Esophagus muscularis mucosa (tissue), 4 donors: Measurements from ENCODE around the gene MBP. TPM values are rescaled to one million over a fixed set of nuclear protein-coding genes. Genes with fewer than 3 reads are reported as not detected.

ENCODE experiments used
- DNase-seq: peaks from one replicate; pipeline ENCODE4 v3.0.0-alpha.2; 2017; ENCODE audit errors: extremely low spot score
- H3K27ac ChIP-seq, 4 donors: fragments of 200-600 bp; sonication (generic); replicated peaks in 1 of 4; 1 replicate in 3 of 4; 2 replicates in 1 of 4; pipeline ENCODE4 v1.5.1; 2016 to 2019; ENCODE audit warnings: mild to moderate bottlenecking in 1 of 4
- H3K27me3 ChIP-seq, 4 donors: fragments of 200-600 bp; sonication (generic); one replicate each; pipeline versions ENCODE4 v1.5.1 to v1.6.0; 2016 to 2019
- H3K36me3 ChIP-seq, 4 donors: fragments of 200-600 bp; sonication (generic); one replicate each; pipeline ENCODE4 v1.5.1; 2016 to 2019
- H3K4me1 ChIP-seq, 4 donors: fragments of 200-600 bp; sonication (generic); one replicate each; pipeline ENCODE4 v1.5.1; 2016 to 2019
- H3K4me3 ChIP-seq, 4 donors: fragments of 200-600 bp; sonication (generic); 1 replicate in 2 of 4; 2 replicates in 2 of 4; pipeline ENCODE4 v1.5.1; 2016 to 2019; ENCODE audit warnings: mild to moderate bottlenecking in 4 of 4, moderate library complexity in 1 of 4
- H3K9me3 ChIP-seq, 4 donors: fragments of 200-600 bp; sonication (generic); 1 replicate in 3 of 4; 2 replicates in 1 of 4; pipeline ENCODE4 v1.5.1; 2016 to 2019
- CTCF ChIP-seq, 3 experiments: fragments of 200-600 bp in 2 of 3; fragments of 450-650 bp in 1 of 3; sonication (generic) in 2 of 3; IDR thresholded peaks; one replicate each; pipeline ENCODE4 v1.5.1; 2017 to 2019; ENCODE audit warnings: antibody characterized with exemption in 3 of 3, mild to moderate bottlenecking in 2 of 3, moderate library complexity in 1 of 3
- EP300 ChIP-seq: sonication (generic); formaldehyde crosslinking; IDR thresholded peaks from one replicate; pipeline ENCODE4 v1.6.1; 2017; ENCODE audit warnings: antibody characterized with exemption
- POLR2A ChIP-seq: fragments of 450-650 bp; IDR thresholded peaks from one replicate; pipeline ENCODE4 v1.6.1; 2017; ENCODE audit warnings: antibody characterized with exemption, moderate library complexity, mild to moderate bottlenecking, low read depth
- POLR2AphosphoS5 ChIP-seq, 2 donors: sonication (generic); formaldehyde crosslinking; IDR thresholded peaks; one replicate each; pipeline ENCODE4 v1.6.1; 2017; ENCODE audit warnings: antibody characterized with exemption in 2 of 2
- WGBS: methylation state at CpG from one replicate; pipeline ENCODE4 v1.1.5; 2018; 5-methylcytosine and 5-hydroxymethylcytosine counted together
- intact Hi-C: fragments of 100-400 bp; cut with DNase I; formaldehyde crosslinking; loops from one replicate; pipeline ENCODE4 v1.15.1; 2023
- total RNA-seq, 4 donors: library from RNA; depleted of rRNA; stranded (reverse); fragments of >200 nt; gene quantifications; one replicate each; pipeline versions ENCODE4 v1.1.0 to v1.2.1, GENCODE V29; 2016

MBP gene
- total RNA-seq, 4 donors from 2014 or later = 21.9 to 31.3 (median 27.3) TPM

DNA sequence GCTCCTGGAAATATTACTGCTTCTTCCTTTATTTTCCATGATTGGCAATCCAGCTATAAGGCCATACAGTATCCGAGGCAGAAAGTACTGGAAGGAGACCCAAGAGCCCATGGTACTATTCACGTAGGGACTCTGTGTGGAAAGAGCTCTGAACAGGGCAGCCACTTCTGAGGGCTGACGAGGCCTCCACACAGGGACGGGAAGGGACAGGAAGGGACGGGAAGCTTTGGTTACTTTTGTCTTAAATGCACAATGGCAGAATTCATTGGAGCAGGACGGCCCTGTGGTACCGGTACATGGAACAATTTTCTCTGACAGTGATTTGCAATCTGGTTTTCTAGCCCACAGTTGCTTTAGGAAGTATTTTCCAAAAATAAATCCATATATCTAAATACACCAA lies 102.4 kb downstream of the MBP start:
- intact Hi-C loops = no loop called here
- TF ChIP-seq POLR2A (no peak), EP300 (no peak), CTCF (IDR thresholded peaks at IDR 0.05) (no peak), POLR2AphosphoS5 (IDR thresholded peaks at IDR 0.05) (no peak)
- Histone ChIP-seq H3K27ac (no peak overlapping the region), H3K27me3 (no peaks in the 10 kb centered on the region), H3K9me3 (no peaks in the 10 kb centered on the region), H3K4me1 (peaks cover 0 to 12% (median 2%) of the 10 kb centered on the region in 4 donors), H3K4me3 (no peak overlapping the region), H3K36me3 (peaks cover 0 to 5% (median under 1%) of the 10 kb centered on the region in 4 donors)
- DNase-seq = no peak
- 91% methylated on average over 7 of the region's 7 CpGs for WGBS

- H3K27me3 ChIP-seq = no peaks in the 10 kb centered on the region
- peaks cover 0 to 5% (median 1%) of the 10 kb centered on the region in 4 donors for H3K36me3 ChIP-seq
- TF ChIP-seq CTCF (IDR thresholded peaks at IDR 0.05) = no peak
- no peak for TF ChIP-seq POLR2AphosphoS5 (IDR thresholded peaks at IDR 0.05)
- TF ChIP-seq EP300 = no peak
- no peak for TF ChIP-seq POLR2A
- peaks cover 0 to 6% (median 0%) of the 10 kb centered on the region in 4 donors for H3K4me1 ChIP-seq
- H3K9me3 ChIP-seq = no peaks in the 10 kb centered on the region
- intact Hi-C loops = no loop called here
- no peak overlapping the region for H3K4me3 ChIP-seq
- H3K27ac ChIP-seq = no peak overlapping the region
- DNase-seq = no peak
- 95% methylated on average over 21 of the region's 28 CpGs for WGBS
Measured at GRCh38 chr18:77025831-77026363, 106.7 kb downstream of the MBP start.

DNA sequence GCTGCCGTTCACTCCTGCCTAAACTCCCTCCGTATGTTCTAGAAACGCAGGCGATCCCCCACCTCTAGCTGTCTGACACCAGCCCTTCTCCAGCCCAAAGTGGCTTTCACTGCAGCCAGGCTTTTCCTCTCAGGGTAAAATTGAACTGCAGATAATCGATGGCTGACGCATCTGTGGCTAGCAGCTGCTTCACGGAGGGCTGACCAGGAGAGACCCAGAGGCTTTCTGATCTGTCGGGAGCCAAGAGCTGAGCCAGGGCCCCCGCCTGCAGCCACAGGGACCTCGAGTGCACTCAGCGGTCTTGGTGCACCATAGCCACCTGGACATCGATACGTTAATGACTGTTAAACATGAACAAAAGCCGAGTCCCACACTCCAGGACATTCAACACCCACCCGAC lies 107.5 kb downstream of the MBP start:
- no peaks in the 10 kb centered on the region for H3K27me3 ChIP-seq
- H3K9me3 ChIP-seq = no peaks in the 10 kb centered on the region
- intact Hi-C loops = no loop called here
- H3K4me1 ChIP-seq = peaks cover 0 to 6% (median 0%) of the 10 kb centered on the region in 4 donors
- no peak for TF ChIP-seq POLR2AphosphoS5 (IDR thresholded peaks at IDR 0.05)
- TF ChIP-seq CTCF (IDR thresholded peaks at IDR 0.05) = no peak
- TF ChIP-seq POLR2A = no peak
- TF ChIP-seq EP300 = no peak
- 84% methylated on average over 15 of the region's 15 CpGs for WGBS
- H3K27ac ChIP-seq = no peak overlapping the region
- H3K36me3 ChIP-seq = peaks cover 0 to 5% (median 1%) of the 10 kb centered on the region in 4 donors
- no peak overlapping the region for H3K4me3 ChIP-seq
- DNase-seq = no peak

DNA sequence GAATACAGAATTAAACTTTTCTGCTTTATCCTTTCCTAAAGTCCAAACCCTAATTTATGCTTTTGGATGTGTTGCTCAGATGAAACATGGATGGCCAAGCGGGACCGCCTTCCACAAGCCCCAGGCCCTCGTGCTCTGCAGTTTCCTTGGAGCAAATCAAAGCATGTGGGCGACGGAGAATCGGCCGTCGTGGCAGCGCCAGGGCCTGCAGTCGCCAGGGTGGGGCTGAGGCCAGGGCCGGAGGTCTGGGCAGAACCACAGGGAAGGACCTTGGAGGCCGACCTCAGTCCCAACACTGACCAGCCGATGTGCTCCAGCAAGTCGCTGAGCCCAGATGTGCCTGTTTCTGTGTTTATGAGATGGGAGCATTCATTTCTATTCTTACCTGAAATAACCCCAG lies 108.1 kb downstream of the MBP start:
- intact Hi-C loops = no loop called here
- H3K27ac ChIP-seq = no peak overlapping the region
- peaks cover 0 to 6% (median 0%) of the 10 kb centered on the region in 4 donors for H3K4me1 ChIP-seq
- TF ChIP-seq POLR2A (no peak), CTCF (IDR thresholded peaks at IDR 0.05) (no peak), EP300 (no peak), POLR2AphosphoS5 (IDR thresholded peaks at IDR 0.05) (no peak)
- WGBS = 95% methylated on average over 13 of the region's 14 CpGs
- H3K36me3 ChIP-seq = peaks cover 0 to 5% (median 1%) of the 10 kb centered on the region in 4 donors
- no peak for DNase-seq
- no peak overlapping the region for H3K4me3 ChIP-seq
- no peaks in the 10 kb centered on the region for H3K27me3 ChIP-seq
- no peaks in the 10 kb centered on the region for H3K9me3 ChIP-seq
